ENCODE data around the gene ADGRL1.
A peak's percentile ranks its signal among the peaks of the same experiment; 100 is the strongest.
"Not testable (repeated sequence)": the region's sequence is repeated elsewhere in the genome, so short reads cannot be mapped to it uniquely, and the experiment has no call there.

Gene ADGRL1

DNA sequence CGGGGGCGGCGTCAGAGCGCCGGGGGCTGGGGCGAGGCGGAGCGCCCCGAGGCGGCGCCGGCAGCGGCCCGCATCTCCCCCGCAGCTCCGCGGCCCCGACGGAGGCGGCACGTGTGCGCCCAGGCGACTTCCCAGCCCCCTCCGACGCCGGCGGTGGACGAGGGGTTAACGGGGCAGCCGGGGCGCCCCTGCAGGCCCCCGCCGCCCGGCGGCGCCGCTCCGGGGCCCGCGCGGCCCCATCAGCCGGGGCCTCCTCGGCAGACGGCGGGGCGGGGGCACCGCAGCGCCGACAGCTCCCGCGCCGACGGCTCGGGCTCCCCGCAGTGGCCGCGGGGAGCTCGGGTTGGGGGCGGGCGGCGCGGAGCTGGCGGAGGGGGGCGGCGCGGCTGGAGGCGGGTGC, 339 bp upstream of the ADGRL1 start:
- H3K9me3 ChIP-seq; H3K4me3 ChIP-seq (ENCODE audit: low read depth in 1 of 2, low read length in 1 of 2); H3K27ac ChIP-seq; H3K36me3 ChIP-seq: not testable (repeated sequence)
- H3K4me1 ChIP-seq (ENCODE audit: control insufficient read depth in 1 of 2, insufficient read depth in 1 of 2, low read depth in 1 of 2, low read length in 1 of 2): peaks cover 8 to 19% of the 10 kb centered on the region in 2 experiments
- H3K27me3 ChIP-seq: peaks cover 98% of the 10 kb centered on the region

DNA sequence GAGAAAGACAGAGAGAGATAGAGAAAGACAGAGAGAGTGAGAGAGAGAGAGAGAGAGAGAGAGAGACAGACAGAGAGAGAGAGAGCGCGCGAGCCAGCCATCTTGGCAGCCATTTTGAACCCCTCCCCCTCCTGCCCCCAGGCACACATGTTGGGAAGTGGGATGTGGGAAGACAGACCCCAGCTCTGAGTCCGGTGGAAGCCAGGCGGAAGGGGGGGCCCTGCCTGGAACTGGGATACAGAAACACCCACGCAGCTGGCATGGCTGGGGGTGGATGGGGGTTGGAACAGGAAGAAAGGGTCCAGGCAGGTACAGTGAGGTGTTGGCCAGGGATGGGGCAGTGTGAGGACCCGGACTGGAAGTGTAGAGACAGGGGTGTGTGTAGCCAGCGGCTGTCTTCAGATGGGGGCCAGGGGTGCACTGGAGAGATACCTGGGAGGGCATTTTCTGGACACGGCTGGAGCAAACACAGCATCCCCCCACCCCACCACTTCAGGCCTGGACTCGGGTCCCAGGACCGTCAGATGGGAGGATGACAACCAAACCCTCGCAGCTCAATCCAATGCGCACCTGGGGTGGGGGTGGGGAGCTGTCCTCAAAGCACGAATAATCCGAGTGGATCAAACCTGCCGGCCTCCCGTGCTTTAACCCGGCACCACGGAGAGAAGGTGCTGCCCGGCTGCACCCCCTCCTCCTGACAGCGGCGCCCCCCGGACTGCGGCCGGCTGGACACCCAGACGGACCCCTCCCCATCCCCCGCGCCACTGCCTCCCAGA, 1.1 kb downstream of the ADGRL1 start:
- not testable (repeated sequence) for H3K4me3 ChIP-seq (ENCODE audit: low read depth in 1 of 2, low read length in 1 of 2); H3K36me3 ChIP-seq

DNA sequence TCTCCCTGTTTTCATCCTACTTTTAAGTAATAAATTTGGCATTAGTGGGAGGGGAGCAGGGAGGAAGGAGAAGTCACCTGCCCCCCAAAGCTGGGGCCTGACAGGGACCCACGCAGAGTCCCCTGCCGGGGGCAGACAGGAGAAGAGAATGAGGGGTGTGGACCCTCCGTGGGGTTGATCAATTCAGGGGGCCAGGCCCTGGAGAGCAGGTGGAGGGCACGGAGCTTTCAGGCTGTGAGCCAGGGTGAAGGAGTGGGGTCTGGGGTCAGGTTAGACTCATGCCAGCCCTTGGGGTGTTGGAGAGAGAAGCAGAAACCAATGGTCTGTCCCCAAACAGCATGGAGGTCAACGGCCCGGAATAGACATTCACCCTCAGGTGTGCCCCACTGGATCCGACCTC, 1.8 kb downstream of the ADGRL1 start:
- H3K4me3 ChIP-seq (ENCODE audit: low read depth in 1 of 2, low read length in 1 of 2); H3K27ac ChIP-seq; H3K36me3 ChIP-seq; H3K9me3 ChIP-seq: not testable (repeated sequence)
- Histone ChIP-seq H3K27me3 (peaks cover 89% of the 10 kb centered on the region), H3K4me1 (ENCODE audit: control insufficient read depth in 1 of 2, insufficient read depth in 1 of 2, low read depth in 1 of 2, low read length in 1 of 2) (peaks cover 8 to 19% of the 10 kb centered on the region in 2 experiments)

More for the DNA sequence above, 1.1 kb downstream of the ADGRL1 start:
- peaks cover 96% of the 10 kb centered on the region for H3K27me3 ChIP-seq
- not testable (repeated sequence) for H3K27ac ChIP-seq, H3K9me3 ChIP-seq
- peaks cover 8 to 19% of the 10 kb centered on the region in 2 experiments for H3K4me1 ChIP-seq (ENCODE audit: control insufficient read depth in 1 of 2, insufficient read depth in 1 of 2, low read depth in 1 of 2, low read length in 1 of 2)

DNA sequence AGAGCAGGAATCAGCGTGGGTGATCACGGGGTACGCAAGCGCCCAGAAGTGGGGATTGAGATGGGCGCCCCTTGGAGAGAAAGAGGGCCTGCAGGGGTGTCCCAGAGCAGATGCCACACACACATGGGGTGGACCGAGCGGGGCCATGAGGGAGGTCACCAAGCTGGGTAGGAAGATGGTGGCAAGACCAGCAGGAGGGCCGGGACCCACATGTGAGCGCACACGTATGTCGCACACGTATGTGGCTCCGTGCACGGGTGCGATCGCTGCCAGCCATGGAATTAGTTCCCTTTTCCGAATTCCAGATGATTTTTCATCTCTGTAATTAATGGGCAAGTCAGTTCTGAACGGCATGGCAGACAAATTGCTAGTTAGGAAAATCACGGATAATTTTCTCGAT, 2.2 kb downstream of the ADGRL1 start:
- H3K27ac ChIP-seq; H3K4me3 ChIP-seq (ENCODE audit: low read depth in 1 of 2, low read length in 1 of 2); H3K36me3 ChIP-seq; H3K9me3 ChIP-seq: not testable (repeated sequence)
- Histone ChIP-seq H3K27me3 (peaks cover 85% of the 10 kb centered on the region), H3K4me1 (ENCODE audit: control insufficient read depth in 1 of 2, insufficient read depth in 1 of 2, low read depth in 1 of 2, low read length in 1 of 2) (peaks cover 8 to 19% of the 10 kb centered on the region in 2 experiments)

DNA sequence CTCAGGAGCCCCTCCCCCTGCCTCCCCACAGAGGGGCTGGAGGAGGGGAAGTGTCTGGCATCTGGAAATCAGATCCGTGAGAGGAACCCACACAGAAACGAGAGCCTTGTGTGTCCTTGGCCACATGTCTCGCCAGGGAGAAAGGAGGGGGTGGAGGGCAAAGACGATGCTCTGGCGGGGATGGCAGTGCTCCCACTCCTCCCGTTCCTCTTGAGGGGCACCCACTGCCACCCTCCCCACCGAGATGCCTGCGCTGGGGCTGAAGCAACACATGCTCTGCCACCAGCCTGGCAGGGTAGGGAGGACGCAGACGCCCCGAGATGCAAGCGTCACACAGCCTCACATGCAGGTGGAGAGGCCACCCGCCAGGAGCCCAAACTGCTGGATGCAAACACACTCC, 2.8 kb downstream of the ADGRL1 start:
- Histone ChIP-seq H3K4me3 (ENCODE audit: low read depth in 1 of 2, low read length in 1 of 2) (no peak overlapping the region), H3K9me3 (no peaks in the 10 kb centered on the region), H3K27me3 (peaks cover 79% of the 10 kb centered on the region), H3K36me3 (no peaks in the 10 kb centered on the region), H3K27ac (no peak overlapping the region), H3K4me1 (ENCODE audit: control insufficient read depth in 1 of 2, insufficient read depth in 1 of 2, low read depth in 1 of 2, low read length in 1 of 2) (peaks cover 8 to 19% of the 10 kb centered on the region in 2 experiments)
- TF ChIP-seq, protein P1, sequence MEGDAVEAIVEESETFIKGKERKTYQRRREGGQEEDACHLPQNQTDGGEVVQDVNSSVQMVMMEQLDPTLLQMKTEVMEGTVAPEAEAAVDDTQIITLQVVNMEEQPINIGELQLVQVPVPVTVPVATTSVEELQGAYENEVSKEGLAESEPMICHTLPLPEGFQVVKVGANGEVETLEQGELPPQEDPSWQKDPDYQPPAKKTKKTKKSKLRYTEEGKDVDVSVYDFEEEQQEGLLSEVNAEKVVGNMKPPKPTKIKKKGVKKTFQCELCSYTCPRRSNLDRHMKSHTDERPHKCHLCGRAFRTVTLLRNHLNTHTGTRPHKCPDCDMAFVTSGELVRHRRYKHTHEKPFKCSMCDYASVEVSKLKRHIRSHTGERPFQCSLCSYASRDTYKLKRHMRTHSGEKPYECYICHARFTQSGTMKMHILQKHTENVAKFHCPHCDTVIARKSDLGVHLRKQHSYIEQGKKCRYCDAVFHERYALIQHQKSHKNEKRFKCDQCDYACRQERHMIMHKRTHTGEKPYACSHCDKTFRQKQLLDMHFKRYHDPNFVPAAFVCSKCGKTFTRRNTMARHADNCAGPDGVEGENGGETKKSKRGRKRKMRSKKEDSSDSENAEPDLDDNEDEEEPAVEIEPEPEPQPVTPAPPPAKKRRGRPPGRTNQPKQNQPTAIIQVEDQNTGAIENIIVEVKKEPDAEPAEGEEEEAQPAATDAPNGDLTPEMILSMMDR (IDR thresholded peaks at IDR 0.05): no peak

DNA sequence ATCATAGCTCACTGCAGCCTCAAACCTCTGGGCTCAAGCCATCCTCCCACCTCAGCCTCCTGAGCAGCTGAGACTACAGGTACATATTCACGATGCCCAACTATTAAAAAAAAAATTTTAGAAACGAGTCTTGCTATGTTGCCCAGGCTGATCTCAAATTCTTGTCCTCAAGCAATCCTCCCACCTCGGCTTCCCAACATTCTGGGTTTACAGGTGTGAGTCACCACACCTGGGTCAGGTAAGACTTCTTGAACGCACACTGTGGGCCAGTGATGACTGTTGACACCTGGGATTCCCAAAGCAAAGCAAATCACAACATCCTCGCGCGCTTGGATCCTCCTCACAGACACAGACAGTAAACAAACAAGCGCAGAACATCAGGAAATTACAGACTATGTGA, 4.5 kb downstream of the ADGRL1 start:
- not testable (repeated sequence) for H3K9me3 ChIP-seq; H3K36me3 ChIP-seq; H3K4me1 ChIP-seq (ENCODE audit: control insufficient read depth in 1 of 2, insufficient read depth in 1 of 2, low read depth in 1 of 2, low read length in 1 of 2); H3K4me3 ChIP-seq (ENCODE audit: low read depth in 1 of 2, low read length in 1 of 2); H3K27ac ChIP-seq
- H3K27me3 ChIP-seq: peaks cover 63% of the 10 kb centered on the region

DNA sequence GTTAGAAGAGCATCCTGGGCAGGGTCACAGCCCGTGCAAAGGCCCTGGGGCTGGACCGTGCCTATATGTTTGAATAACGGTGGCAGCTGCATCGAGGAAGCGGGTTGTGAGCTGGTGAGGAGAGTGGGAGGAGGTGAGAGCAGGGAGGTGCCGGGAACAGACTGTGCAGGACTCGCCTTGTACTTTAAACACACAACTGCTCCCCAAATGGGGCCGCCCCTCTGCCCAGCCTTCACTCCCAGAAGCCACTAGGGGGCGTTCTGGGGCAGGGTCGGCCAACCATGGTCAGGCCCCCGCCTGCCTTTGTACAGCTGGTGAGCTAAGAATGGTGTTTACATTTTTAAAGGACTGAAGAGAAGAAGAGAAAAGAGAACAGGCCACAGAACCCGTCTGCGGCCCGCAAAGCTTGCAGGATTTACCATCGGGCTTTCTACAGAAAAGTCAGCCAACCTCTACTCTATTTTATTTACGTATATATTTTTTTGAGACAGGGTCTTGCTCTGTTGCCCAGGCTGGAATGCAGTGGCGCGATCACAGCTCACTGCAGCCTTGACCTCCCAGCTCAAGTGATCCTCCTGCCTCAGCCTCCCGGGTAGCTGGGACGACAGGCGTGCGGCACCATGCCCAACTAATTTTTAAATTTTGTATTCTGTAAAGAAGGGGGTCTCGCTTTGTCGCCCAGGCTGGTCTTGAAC, 5.7 kb downstream of the ADGRL1 start:
- TF ChIP-seq, protein P1 (IDR thresholded peaks at IDR 0.05): peak; percentile 33
- not testable (repeated sequence) for H3K36me3 ChIP-seq; H3K27ac ChIP-seq; H3K4me1 ChIP-seq (ENCODE audit: control insufficient read depth in 1 of 2, insufficient read depth in 1 of 2, low read depth in 1 of 2, low read length in 1 of 2); H3K9me3 ChIP-seq; H3K4me3 ChIP-seq (ENCODE audit: low read depth in 1 of 2, low read length in 1 of 2)
- H3K27me3 ChIP-seq: peaks cover 52% of the 10 kb centered on the region

Data from neutrophil (primary cell).